ENCODE results near the gene ESR1.
"Not testable (repeated sequence)": the region's sequence is repeated elsewhere in the genome, so short reads cannot be mapped to it uniquely, and the experiment has no call there.

Gene ESR1

DNA sequence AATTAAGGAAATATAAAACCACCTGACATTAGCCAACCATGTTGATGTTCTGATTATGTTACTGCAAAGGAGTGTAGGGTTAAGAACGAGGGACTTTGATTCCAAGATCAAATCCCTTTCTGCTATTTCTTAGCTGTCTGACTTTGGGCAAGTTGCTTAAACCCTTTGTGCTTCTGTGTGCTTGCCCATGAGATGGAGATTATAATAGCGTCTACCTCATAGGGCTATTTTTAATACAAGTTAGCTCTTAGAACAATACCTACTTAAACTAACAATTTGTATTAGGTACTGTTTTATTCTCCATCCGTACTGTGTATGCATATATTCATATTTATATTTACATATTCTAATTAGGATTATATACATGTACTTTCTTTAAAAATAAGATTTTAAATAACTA lies 263.8 kb downstream of the ESR1 start:
- no peak for TF ChIP-seq ZFX (IDR thresholded peaks at IDR 0.05)
- TF ChIP-seq, protein P1, sequence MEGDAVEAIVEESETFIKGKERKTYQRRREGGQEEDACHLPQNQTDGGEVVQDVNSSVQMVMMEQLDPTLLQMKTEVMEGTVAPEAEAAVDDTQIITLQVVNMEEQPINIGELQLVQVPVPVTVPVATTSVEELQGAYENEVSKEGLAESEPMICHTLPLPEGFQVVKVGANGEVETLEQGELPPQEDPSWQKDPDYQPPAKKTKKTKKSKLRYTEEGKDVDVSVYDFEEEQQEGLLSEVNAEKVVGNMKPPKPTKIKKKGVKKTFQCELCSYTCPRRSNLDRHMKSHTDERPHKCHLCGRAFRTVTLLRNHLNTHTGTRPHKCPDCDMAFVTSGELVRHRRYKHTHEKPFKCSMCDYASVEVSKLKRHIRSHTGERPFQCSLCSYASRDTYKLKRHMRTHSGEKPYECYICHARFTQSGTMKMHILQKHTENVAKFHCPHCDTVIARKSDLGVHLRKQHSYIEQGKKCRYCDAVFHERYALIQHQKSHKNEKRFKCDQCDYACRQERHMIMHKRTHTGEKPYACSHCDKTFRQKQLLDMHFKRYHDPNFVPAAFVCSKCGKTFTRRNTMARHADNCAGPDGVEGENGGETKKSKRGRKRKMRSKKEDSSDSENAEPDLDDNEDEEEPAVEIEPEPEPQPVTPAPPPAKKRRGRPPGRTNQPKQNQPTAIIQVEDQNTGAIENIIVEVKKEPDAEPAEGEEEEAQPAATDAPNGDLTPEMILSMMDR (conservative IDR thresholded peaks at IDR 0.05) = no peak
- no peak overlapping the region for H3K27ac ChIP-seq

DNA sequence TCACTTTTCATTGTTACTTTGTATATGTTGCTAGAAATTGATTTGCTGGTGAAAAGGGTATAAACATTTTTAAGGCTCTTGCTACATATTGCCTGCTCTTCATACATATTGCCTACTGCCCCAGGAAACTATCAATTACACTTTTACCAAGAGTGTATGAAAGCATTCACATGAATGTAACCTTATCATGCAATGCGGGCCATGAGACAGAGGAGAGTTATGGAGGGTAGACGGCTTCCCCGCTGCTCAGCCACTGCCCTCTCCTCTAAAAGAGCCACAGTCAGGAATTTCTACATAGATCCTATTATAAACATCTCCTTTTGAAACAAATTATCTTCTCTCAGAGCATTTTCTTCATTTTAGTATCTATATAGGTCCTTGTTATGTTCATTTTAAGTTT lies 264.4 kb downstream of the ESR1 start:
- H3K27ac ChIP-seq = no peak overlapping the region
- TF ChIP-seq, protein P1 (conservative IDR thresholded peaks at IDR 0.05) = no peak
- TF ChIP-seq ZFX (IDR thresholded peaks at IDR 0.05) = no peak

DNA sequence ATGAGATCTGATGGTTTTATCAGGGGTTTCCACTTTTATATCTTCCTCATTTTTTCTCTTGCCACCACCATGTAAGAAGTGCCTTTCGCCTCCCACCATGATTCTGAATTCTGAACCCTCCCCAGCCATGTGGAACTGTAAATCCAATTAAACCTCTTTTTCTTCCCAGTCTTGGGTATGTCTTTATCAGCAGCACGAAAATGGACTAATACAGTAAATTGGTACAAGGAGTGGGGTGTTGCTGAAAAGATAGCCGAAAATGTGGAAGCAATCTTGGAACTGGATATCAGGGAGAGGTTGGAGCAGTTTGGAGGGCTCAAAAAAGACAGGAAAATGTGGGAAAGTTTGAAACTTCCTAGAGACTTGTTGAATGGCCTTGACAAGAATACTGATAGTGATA lies 268.8 kb downstream of the ESR1 start:
- H3K27ac ChIP-seq = not testable (repeated sequence)

DNA sequence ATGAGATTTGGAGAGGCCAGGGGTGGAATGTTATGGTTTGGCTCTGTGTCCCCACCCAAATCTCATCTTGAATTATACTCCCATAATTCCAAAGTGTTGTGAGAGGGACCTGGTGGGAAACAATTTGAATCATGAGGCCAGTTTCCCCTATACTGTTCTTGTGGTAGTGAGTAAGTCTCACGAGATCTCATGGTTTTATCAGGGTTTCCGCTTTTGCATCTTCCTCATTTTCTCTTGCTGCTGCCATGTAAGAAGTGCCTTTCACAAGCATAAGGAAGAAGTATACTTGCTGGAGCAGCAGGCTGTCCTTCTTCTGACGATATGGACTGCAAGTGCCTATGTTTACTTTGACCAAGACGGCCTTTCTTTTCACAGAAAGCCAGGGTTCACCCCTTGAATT lies 270.5 kb downstream of the ESR1 start:
- no peak overlapping the region for H3K27ac ChIP-seq
- TF ChIP-seq, protein P1 (conservative IDR thresholded peaks at IDR 0.05) = no peak
- TF ChIP-seq ZFX (IDR thresholded peaks at IDR 0.05) = no peak

DNA sequence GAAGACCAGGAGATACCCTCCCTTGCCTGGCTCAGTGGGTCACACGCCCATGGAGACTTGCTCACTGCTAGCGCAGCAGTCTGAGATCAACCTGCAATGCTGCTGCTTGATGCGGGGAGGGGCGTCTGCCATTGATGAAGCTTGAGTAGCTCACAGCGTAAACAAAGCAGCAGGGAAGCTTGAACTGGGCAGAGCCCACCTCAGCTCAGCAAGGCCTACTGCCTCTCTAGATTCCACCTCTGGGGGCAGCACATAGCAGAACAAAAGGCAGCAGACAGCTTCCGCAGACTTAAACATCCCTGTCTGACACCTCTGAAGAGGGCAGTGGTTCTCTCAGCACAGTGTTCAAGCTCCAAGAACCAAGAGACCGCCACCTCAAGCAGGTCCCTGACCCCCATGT lies 271.3 kb downstream of the ESR1 start:
- no peak overlapping the region for H3K27ac ChIP-seq
- TF ChIP-seq, protein P1 (conservative IDR thresholded peaks at IDR 0.05) = no peak
- no peak for TF ChIP-seq ZFX (IDR thresholded peaks at IDR 0.05)

DNA sequence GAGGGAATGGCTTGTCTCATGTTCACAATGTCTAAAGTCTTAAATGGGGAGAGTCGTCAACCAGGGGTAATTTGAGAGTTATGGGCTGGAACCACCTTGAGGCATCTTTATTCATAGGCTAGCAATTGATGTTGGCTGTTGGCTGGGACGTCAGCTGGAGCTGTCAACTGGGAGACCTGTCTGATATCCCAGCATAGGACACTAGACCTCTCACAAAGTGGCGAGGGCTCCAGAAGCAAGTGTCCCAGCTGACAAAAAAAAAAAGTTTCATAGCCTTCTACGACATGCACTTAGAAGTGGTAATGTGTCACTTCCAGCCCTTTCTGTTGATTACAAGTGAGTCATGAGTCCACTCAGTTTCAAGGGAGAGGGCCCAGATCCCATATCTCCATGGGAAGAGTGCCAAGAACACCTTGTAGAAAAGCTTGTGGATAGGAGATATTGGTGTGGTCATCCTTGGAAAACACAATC lies 278.0 kb downstream of the ESR1 start:
- TF ChIP-seq ZFX (IDR thresholded peaks at IDR 0.05) = no peak
- TF ChIP-seq, protein P1 (conservative IDR thresholded peaks at IDR 0.05) = no peak
- no peak overlapping the region for H3K27ac ChIP-seq

DNA sequence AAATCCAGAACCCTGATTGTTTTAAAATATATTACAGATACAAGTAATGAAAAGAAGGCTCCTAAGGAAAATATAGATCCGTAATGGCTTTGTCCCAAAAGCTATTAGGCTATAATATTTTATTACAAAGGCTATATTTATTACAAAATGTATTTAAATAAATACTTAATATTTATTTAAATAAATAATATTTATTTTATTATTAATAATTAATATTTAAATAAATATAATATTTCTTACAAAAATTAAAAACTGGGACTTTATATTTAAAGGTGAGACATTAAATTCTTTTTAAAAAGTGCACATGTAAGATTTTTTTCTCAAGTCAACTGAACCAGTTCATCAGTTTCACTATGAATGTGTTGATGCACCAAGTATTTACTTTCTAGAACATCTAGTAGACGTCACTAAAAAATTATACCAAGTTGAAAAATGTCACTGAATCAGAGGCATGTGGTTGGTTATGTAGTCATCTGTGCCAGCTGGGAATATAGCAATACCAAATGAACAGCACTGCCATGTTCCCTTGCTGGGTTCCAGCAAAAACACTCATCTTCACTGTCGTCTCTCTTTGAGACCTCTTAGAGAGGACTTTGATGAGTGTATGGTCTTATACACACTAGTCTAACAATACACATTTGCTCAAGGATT lies 278.9 kb downstream of the ESR1 start:
- no peak overlapping the region for H3K27ac ChIP-seq
- TF ChIP-seq, protein P1 (conservative IDR thresholded peaks at IDR 0.05) = no peak

DNA sequence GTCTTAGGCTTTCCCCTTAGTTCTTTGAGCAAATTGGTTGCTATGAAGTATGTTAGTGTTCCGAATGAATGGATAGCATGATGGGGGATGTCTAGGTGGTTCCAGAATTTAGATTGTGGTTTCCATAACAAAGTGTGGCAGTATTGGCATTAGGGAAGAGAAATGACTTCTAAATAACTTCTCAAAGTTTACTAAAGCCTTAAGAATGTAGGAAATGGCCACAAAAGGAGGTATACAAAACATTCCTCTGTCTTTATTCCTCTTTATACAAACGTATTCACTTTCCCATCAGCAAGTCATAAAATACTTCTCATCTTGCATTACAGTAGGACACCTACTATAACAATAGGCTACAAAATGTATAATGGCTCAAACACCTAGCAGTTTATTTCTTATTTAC lies 279.6 kb downstream of the ESR1 start:
- TF ChIP-seq, protein P1 (conservative IDR thresholded peaks at IDR 0.05) = no peak
- TF ChIP-seq ZFX (IDR thresholded peaks at IDR 0.05) = no peak
- no peak overlapping the region for H3K27ac ChIP-seq

All from C4-2B (cell line).